ENCODE results near the gene KCNQ1.

KCNQ1 gene

DNA sequence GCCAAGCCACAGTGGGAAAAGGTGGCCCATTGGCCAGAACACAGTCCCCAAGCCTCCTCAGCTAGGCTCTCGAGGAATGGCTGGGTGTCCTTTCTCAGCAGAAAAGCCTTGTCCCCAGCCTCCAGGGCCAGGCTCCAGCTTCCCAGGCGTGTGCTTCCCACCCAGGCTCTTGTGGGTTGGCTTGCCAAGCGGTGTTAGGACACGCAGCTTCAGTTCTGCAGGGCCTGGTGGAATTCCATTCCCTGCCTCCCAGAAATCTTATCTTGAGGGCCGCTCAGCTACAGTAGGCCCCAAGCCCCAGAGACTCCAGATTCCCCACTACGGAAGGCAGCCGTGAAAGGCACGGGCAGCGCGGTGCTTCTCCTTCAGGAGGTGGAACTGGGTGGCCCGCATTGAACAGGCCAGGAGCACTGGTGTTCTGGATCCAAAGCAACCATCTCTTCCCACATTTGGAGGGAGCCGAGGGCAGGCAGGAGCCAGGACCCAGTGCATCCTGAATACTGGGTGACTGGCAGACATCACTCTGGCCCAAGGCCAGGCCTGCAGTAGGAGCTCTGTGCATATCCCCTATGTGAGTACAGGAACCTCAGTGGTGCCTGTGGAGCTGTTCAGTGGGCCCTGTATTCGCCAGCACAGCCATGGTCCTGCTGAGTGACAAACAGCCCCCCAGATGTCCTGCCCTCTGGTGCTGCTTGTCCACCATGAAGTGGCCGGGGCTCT, 271.7 kb downstream of the KCNQ1 start:
- Histone ChIP-seq H3K4me3 (replicated peaks; ENCODE audit: low read depth, low read length) (no peak overlapping the region), H3K36me3 (ENCODE audit: control insufficient read depth, insufficient read depth, low read length) (no peaks in the 10 kb centered on the region), H3K27me3 (replicated peaks; ENCODE audit: control insufficient read depth, insufficient read depth, low read length) (no peaks in the 10 kb centered on the region)
- no peak for TF ChIP-seq CTCF (IDR thresholded peaks at IDR 0.05; ENCODE audit: insufficient read depth, low read length, poor library complexity, severe bottlenecking)
- DNase-seq (ENCODE audit: extremely low read depth, insufficient read length) = no peak

- H3K27me3 ChIP-seq (replicated peaks; ENCODE audit: control insufficient read depth, insufficient read depth, low read length) = peaks cover 2% of the 10 kb centered on the region; the same call in 1 of the 2 replicates
- no peak for TF ChIP-seq CTCF (IDR thresholded peaks at IDR 0.05; ENCODE audit: insufficient read depth, low read length, poor library complexity, severe bottlenecking)
These were observed 272.9 kb downstream of the KCNQ1 start for GRCh38 chr11:2717561-2718325.

GRCh38 chr11:2718817-2719438, 274.1 kb downstream of the KCNQ1 start:
- H3K36me3 ChIP-seq (ENCODE audit: control insufficient read depth, insufficient read depth, low read length) = no peaks in the 10 kb centered on the region
- no peak overlapping the region for H3K4me3 ChIP-seq (replicated peaks; ENCODE audit: low read depth, low read length)
- H3K27me3 ChIP-seq (replicated peaks; ENCODE audit: control insufficient read depth, insufficient read depth, low read length) = peaks cover 2% of the 10 kb centered on the region; the same call in 1 of the 2 replicates
- no peak for DNase-seq (ENCODE audit: extremely low read depth, insufficient read length)
- no peak for TF ChIP-seq CTCF (IDR thresholded peaks at IDR 0.05; ENCODE audit: insufficient read depth, low read length, poor library complexity, severe bottlenecking)

More at GRCh38 chr11:2717561-2718325, 272.9 kb downstream of the KCNQ1 start:
- Histone ChIP-seq H3K36me3 (ENCODE audit: control insufficient read depth, insufficient read depth, low read length) (no peaks in the 10 kb centered on the region), H3K4me3 (replicated peaks; ENCODE audit: low read depth, low read length) (no peak overlapping the region)
- DNase-seq (ENCODE audit: extremely low read depth, insufficient read length) = no peak

DNA sequence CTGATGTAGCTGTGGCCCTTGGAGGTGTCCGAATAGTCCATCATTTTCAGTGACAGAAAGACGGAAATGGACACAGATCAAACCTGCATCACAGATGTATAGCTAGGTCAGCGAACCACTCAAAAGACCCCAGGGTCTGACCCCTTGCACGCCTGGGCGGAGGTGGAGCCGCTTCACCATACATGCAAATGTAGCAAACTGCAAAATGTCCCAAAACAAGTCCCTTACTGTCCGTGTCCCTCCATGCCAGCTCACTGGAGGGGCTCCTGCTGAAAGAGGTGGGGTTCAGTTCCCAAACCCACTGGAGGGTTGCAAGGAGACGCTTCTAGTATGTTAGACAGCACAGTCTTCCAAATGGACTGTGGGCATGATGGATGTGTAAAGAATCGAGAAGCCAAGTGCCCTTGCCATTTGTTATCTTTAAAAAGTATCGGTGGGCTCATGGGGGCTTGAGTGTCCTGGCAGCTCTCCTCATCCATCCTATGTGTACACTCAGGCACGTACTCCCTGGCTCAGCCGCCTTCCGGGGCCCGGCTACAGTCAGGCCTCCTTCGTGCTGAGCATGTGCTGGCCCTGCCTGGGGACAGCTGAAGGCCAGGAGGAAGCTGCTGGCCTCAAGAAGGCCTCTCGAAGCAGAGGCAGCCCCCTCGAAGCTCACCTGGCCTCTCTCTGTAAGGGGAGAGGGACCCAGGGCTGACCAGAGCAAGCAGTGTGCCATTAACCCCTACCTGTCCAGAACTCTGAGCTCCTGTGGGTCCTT, 275.2 kb downstream of the KCNQ1 start:
- Histone ChIP-seq H3K27me3 (replicated peaks; ENCODE audit: control insufficient read depth, insufficient read depth, low read length) (peaks cover 2% of the 10 kb centered on the region; the same call in 1 of the 2 replicates), H3K36me3 (ENCODE audit: control insufficient read depth, insufficient read depth, low read length) (no peaks in the 10 kb centered on the region), H3K4me3 (replicated peaks; ENCODE audit: low read depth, low read length) (no peak overlapping the region)
- DNase-seq (ENCODE audit: extremely low read depth, insufficient read length) = no peak
- no peak for TF ChIP-seq CTCF (IDR thresholded peaks at IDR 0.05; ENCODE audit: insufficient read depth, low read length, poor library complexity, severe bottlenecking)

- Histone ChIP-seq H3K36me3 (ENCODE audit: control insufficient read depth, insufficient read depth, low read length) (no peaks in the 10 kb centered on the region), H3K27me3 (replicated peaks; ENCODE audit: control insufficient read depth, insufficient read depth, low read length) (peaks cover 2% of the 10 kb centered on the region; the same call in 1 of the 2 replicates), H3K4me3 (replicated peaks; ENCODE audit: low read depth, low read length) (no peak overlapping the region)
- TF ChIP-seq CTCF (IDR thresholded peaks at IDR 0.05; ENCODE audit: insufficient read depth, low read length, poor library complexity, severe bottlenecking) = no peak
- DNase-seq (ENCODE audit: extremely low read depth, insufficient read length) = no peak
These were observed 276.6 kb downstream of the KCNQ1 start for GRCh38 chr11:2721210-2721916.

All from GM06990 (cell line).